BE2C (cell line): ENCODE results near the gene PSMC6. TPM values are rescaled to one million over a fixed set of nuclear protein-coding genes. Genes with fewer than 3 reads are reported as not detected.
A peak's percentile ranks its signal among the peaks of the same experiment; 100 is the strongest.

Experiments used
- DNase-seq: peaks from one replicate; pipeline ENCODE4 v3.0.0-alpha.2; 2020
- H3K27me3 ChIP-seq: fragments of 250-450 bp; sonication (Bioruptor Pico); 2 replicates; pipeline ENCODE4 v1.5.1; 2020; ENCODE audit warnings: mild to moderate bottlenecking
- H3K36me3 ChIP-seq: fragments of 250-450 bp; sonication (Bioruptor Pico); 2 replicates; pipeline ENCODE4 v1.5.1; 2020; ENCODE audit warnings: mild to moderate bottlenecking
- H3K4me1 ChIP-seq: fragments of 250-450 bp; sonication (Bioruptor Pico); 2 replicates; pipeline ENCODE4 v1.5.1; 2020
- H3K4me3 ChIP-seq: 2 replicates; pipeline ENCODE4 v1.5.1; 2011; ENCODE audit warnings: low read depth, low read length
- H3K9me3 ChIP-seq: fragments of 250-450 bp; sonication (Bioruptor Pico); 2 replicates; pipeline ENCODE4 v1.5.1; 2020
- polyA plus RNA-seq: library from polyadenylated mRNA; unstranded; fragments of >200 nt; gene quantifications from one replicate; pipeline ENCODE4 v1.2.1, GENCODE V29; 2012; ENCODE audit warnings: low read depth, missing spikeins; ENCODE audit not compliant: insufficient read length, insufficient read depth
- TF ChIP-seq, protein P1 (sequence below): IDR thresholded peaks from 2 replicates; pipeline ENCODE4 v1.5.1; 2012; ENCODE audit warnings: mild to moderate bottlenecking, low read depth, low read length

The PSMC6 gene
- 76.2 TPM for polyA plus RNA-seq

DNA sequence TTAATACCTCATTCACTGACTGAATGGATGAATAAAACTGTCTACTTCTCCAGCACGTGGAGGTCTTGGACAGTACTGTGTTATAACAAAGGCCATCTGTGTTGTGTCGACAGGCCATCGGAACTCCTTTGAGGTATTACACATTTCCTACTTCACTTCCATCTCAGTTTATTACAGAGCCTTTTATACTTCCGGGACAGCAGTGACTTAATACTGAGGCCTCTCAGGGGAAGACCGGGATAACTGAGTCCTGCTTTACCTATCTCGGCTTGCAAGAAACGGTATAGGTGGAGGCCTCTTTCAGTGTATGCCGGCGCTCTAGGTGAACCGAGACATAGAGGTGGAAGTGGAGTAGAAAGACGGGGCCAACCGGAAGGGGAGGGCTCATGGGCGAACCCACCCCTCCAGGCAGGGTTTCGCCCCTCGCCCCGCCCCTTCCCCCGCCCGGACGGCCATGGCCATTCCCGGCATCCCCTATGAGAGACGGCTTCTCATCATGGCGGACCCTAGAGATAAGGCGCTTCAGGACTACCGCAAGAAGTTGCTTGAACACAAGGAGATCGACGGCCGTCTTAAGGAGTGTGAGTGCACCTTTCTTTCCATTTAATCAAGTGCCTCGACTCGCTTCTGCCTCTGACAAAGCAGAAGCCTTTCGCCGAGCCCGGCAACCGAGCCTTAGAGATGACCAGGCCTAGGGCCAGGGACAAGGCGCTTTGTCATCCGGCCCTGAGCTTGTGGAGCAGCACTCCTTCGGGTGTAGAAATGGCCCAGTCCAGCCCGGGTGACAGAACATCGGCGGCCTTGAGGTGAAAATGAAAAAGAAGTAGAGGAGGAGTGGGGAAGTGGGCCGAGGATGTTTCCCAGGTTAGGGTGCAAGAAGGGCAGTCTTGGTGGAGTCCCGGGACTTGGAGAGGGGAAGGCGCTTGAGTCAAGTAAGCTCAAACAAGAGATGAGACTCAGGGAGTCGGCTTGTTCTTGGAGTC lies at the start of gene PSMC6:
Gene PSMC6, plus strand, starts transcription at position 477 of the 983 bp plus-strand sequence. Its CDS starts 20 bp downstream, at position 497.
- peak within 1 kb of the TSS; percentile 73 for H3K4me3 ChIP-seq
- H3K4me1 ChIP-seq, result peaks cover 7% of the 10 kb centered on the region
- H3K9me3 ChIP-seq, result no peaks in the 10 kb centered on the region
- no peaks in the 10 kb centered on the region for H3K27me3 ChIP-seq
- peaks cover 38% of the 10 kb centered on the region for H3K36me3 ChIP-seq
- TF ChIP-seq, protein P1, sequence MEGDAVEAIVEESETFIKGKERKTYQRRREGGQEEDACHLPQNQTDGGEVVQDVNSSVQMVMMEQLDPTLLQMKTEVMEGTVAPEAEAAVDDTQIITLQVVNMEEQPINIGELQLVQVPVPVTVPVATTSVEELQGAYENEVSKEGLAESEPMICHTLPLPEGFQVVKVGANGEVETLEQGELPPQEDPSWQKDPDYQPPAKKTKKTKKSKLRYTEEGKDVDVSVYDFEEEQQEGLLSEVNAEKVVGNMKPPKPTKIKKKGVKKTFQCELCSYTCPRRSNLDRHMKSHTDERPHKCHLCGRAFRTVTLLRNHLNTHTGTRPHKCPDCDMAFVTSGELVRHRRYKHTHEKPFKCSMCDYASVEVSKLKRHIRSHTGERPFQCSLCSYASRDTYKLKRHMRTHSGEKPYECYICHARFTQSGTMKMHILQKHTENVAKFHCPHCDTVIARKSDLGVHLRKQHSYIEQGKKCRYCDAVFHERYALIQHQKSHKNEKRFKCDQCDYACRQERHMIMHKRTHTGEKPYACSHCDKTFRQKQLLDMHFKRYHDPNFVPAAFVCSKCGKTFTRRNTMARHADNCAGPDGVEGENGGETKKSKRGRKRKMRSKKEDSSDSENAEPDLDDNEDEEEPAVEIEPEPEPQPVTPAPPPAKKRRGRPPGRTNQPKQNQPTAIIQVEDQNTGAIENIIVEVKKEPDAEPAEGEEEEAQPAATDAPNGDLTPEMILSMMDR, result no peak
- DNase-seq, result peak; percentile 98

DNA sequence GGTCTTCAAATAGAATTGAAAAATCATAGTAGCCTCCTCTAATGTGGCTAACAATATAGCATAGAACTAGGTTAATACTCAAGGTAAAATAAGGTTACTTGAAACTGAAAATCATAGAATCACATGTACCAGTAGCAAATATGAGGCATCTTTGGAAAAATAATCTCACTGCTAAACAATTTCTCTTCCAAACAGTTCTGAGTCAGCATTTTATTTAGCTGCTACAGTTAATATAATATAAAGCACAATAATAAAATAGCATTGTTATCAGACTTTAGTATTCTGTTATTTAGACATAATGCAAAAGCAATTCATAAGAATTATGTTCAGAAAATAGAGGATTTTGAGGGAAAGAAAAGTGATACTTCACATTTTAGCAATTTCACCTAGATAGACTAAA lies 46.7 kb upstream of the PSMC6 start:
- DNase-seq, result no peak
- peaks cover 13% of the 10 kb centered on the region for H3K36me3 ChIP-seq
- H3K27me3 ChIP-seq, result no peaks in the 10 kb centered on the region
- no peaks in the 10 kb centered on the region for H3K9me3 ChIP-seq
- TF ChIP-seq, protein P1, result no peak
- no peaks in the 10 kb centered on the region for H3K4me1 ChIP-seq
- H3K4me3 ChIP-seq, result no peak overlapping the region

GRCh38 chr14:52660832-52661231 lies 46.2 kb upstream of the PSMC6 start:
- H3K27me3 ChIP-seq, result no peaks in the 10 kb centered on the region
- no peak for DNase-seq
- H3K36me3 ChIP-seq, result peaks cover 13% of the 10 kb centered on the region
- TF ChIP-seq, protein P1, result no peak
- H3K9me3 ChIP-seq, result no peaks in the 10 kb centered on the region
- H3K4me3 ChIP-seq, result no peak overlapping the region
- H3K4me1 ChIP-seq, result no peaks in the 10 kb centered on the region

DNA sequence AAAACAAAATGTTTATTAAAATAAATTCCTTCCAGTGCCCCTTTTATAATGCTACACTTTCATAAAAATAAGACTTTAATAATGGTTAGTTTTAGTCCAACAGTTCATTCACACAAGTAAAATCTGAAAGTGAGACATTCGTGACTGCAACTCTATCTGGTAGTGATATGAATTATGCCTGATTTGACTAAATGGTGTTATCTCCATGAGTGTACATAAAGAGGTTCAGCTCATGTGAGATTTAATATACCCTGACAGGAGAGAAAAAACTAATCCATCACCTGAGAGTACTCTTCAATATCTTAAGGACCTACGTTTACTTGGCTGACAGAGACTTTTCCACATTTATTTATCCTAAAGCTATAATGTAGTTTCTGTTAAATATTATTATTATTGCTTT lies 45.7 kb upstream of the PSMC6 start:
- H3K9me3 ChIP-seq, result no peaks in the 10 kb centered on the region
- no peak overlapping the region for H3K4me3 ChIP-seq
- no peak for DNase-seq
- H3K27me3 ChIP-seq, result no peaks in the 10 kb centered on the region
- H3K4me1 ChIP-seq, result no peaks in the 10 kb centered on the region
- TF ChIP-seq, protein P1, result no peak
- H3K36me3 ChIP-seq, result peaks cover 13% of the 10 kb centered on the region

DNA sequence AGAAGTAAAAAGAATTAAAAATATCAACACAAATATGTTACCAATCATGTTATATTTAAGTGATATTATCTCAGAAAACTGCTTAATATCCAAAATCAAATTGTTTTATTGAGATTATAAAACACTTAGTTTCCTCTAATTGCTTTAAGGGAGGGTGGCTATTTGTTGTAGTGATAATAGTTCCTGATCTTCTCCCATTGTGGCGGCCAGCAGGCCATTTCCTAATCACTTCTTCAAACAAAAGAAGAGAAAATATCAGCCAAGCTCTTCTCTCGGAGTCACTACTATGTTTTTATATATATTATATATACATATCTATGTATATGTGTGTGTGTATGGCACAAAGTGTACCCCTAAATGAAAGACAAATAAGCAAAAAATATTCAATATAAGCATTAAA lies 43.1 kb upstream of the PSMC6 start:
- Histone ChIP-seq H3K9me3 (no peaks in the 10 kb centered on the region), H3K36me3 (no peaks in the 10 kb centered on the region), H3K27me3 (no peaks in the 10 kb centered on the region), H3K4me3 (no peak overlapping the region), H3K4me1 (no peaks in the 10 kb centered on the region)
- DNase-seq, result no peak
- TF ChIP-seq, protein P1, result no peak

GRCh38 chr14:52678591-52678990 lies 28.4 kb upstream of the PSMC6 start:
- Histone ChIP-seq H3K4me3 (no peak overlapping the region), H3K36me3 (peaks cover 38% of the 10 kb centered on the region), H3K4me1 (no peaks in the 10 kb centered on the region), H3K9me3 (no peaks in the 10 kb centered on the region), H3K27me3 (no peaks in the 10 kb centered on the region)
- TF ChIP-seq, protein P1, result peak; percentile 60
- no peak for DNase-seq
